Breast epithelium (tissue), 3 donors: ENCODE measurements around the gene MC2R.

Experiments
- CTCF ChIP-seq, 3 donors: fragments of 450-650 bp; IDR thresholded peaks; one replicate each; pipeline ENCODE4 v1.5.1; 2016 to 2017; ENCODE audit warnings: antibody characterized with exemption in 3 of 3, mild to moderate bottlenecking in 3 of 3, moderate library complexity in 3 of 3
- POLR2A ChIP-seq: fragments of 450-650 bp; IDR thresholded peaks from one replicate; pipeline ENCODE4 v1.6.1; 2016; ENCODE audit warnings: antibody characterized with exemption, mild to moderate bottlenecking, moderate library complexity

- TF ChIP-seq POLR2A = no peak
- TF ChIP-seq CTCF (IDR thresholded peaks at IDR 0.05) = no peak
Observed at GRCh38 chr18:13872373-13872772, 43.0 kb downstream of the MC2R start.
